Endodermal cell (in vitro differentiated cells): ENCODE results near the gene VIT. TPM values are rescaled to one million over a fixed set of nuclear protein-coding genes. Genes with fewer than 3 reads are reported as not detected.

Source experiments
- DNase-seq: peaks from one replicate; pipeline ENCODE4 v3.0.0-alpha.2; 2017
- H3K27ac ChIP-seq: 2 replicates; pipeline ENCODE4 v1.5.1; 2013; ENCODE audit warnings: mild to moderate bottlenecking, low read depth, low read length, moderate library complexity
- H3K27me3 ChIP-seq: 2 replicates; pipeline ENCODE4 v1.6.1; 2013; ENCODE audit warnings: mild to moderate bottlenecking, low read length, moderate library complexity; ENCODE audit not compliant: insufficient read depth, control insufficient read depth, poor library complexity, severe bottlenecking
- H3K36me3 ChIP-seq: 2 replicates; pipeline ENCODE4 v1.7.0; 2013; ENCODE audit warnings: mild to moderate bottlenecking, low read length, moderate library complexity; ENCODE audit not compliant: control insufficient read depth, insufficient read depth
- H3K4me1 ChIP-seq: one replicate; pipeline ENCODE4 v1.7.0; 2013; ENCODE audit warnings: low read length; ENCODE audit not compliant: control insufficient read depth, insufficient read depth
- H3K4me3 ChIP-seq: 2 replicates; pipeline ENCODE4 v1.5.1; 2013; ENCODE audit warnings: mild to moderate bottlenecking, low read length, moderate library complexity
- H3K9ac ChIP-seq: 2 replicates; pipeline ENCODE4 v1.6.1; 2013; ENCODE audit warnings: mild to moderate bottlenecking, low read length, moderate library complexity; ENCODE audit not compliant: poor library complexity, severe bottlenecking; ENCODE audit errors: extremely low read depth
- H3K9me3 ChIP-seq: 2 replicates; pipeline ENCODE4 v1.6.1; 2013; ENCODE audit warnings: mild to moderate bottlenecking, low read length, moderate library complexity; ENCODE audit not compliant: control insufficient read depth
- H3K27ac Mint-ChIP-seq: 2 replicates; pipeline ENCODE4 v1.8.0; 2020; ENCODE audit warnings: mixed read lengths
- H3K27me3 Mint-ChIP-seq: 2 replicates; pipeline ENCODE4 v1.8.0; 2021; ENCODE audit warnings: mild to moderate bottlenecking, mixed read lengths; ENCODE audit not compliant: insufficient read depth
- H3K36me3 Mint-ChIP-seq: 2 replicates; pipeline ENCODE4 v1.8.0; 2020; ENCODE audit warnings: low read depth, mixed read lengths
- H3K4me1 Mint-ChIP-seq: 2 replicates; pipeline ENCODE4 v1.8.0; 2020; ENCODE audit warnings: mixed read lengths
- H3K4me3 Mint-ChIP-seq: 2 replicates; pipeline ENCODE4 v1.8.0; 2020; ENCODE audit warnings: mild to moderate bottlenecking, moderate library complexity, mixed read lengths
- H3K9me3 Mint-ChIP-seq: 2 replicates; pipeline ENCODE4 v1.8.0; 2020; ENCODE audit warnings: mild to moderate bottlenecking, mixed read lengths
- WGBS, 2 experiments: methylation state at CpG; one replicate each; pipeline versions ENCODE4 v1.1.5 to v1.1.7; 2013; ENCODE audit warnings: missing lambda C conversion rate in 2 of 2, mixed read lengths in 1 of 2; ENCODE audit not compliant: insufficient coverage in 1 of 2, insufficient read length in 1 of 2; 5-methylcytosine and 5-hydroxymethylcytosine counted together
- total RNA-seq, 2 donors: library from RNA; stranded (reverse); fragmentation: NEBNext Ultra II Directional in 1 of 2; extraction: Animal tissue kit (Norgen Biotek cat#: 25700) in 1 of 2; gene quantifications; 2 replicates in 1 of 2; 3 replicates in 1 of 2; pipeline ENCODE4 v1.2.1, GENCODE V29; 2021
- TF ChIP-seq, protein P1 (sequence below): fragments of 200-600 bp; sonication (generic); conservative IDR thresholded peaks from 2 replicates; pipeline ENCODE4 v1.5.0; 2021; ENCODE audit warnings: antibody characterized with exemption, mild to moderate bottlenecking

VIT gene
- total RNA-seq, 2 donors from 2014 or later: 0.53 TPM; not detected in 1

DNA sequence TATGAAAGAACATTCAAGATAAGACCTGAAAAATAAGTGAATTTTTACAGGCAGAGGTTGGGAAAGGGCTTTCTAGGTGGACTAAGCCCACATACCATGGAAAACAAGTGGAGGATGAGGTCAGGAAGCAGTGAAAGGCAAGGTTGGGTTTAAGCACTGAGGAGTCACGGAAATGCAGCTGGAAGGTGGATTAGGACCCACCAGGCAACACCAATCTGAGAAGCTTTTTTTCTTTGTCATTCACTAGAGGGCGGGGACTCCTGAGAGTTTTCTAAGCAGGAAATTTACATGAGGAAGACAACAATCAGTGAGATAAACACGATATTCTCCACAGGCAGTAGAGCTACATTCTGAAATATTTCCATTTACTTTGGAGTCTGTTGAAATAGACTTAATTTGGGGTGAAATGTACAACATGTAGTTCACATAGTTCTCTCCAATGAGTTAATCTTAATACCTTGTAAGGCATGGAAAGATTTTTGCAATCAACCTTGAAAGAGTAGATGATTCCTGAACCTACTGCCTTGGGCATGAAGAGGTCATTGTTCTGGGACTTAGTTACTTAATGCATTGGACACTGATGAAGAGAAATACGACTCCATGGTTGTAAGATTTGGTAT is 40.7 kb downstream of the VIT start:
- DNase-seq: peak; percentile 82
- Histone ChIP-seq H3K4me3 (no peak overlapping the region), H3K27me3 (no peaks in the 10 kb centered on the region), H3K4me1 (no peaks in the 10 kb centered on the region), H3K27ac (no peak overlapping the region), H3K36me3 (no peaks in the 10 kb centered on the region), H3K9me3 (no peaks in the 10 kb centered on the region), H3K9ac (no peak overlapping the region)
- H3K9me3 Mint-ChIP-seq: no peaks in the 10 kb centered on the region
- no peaks in the 10 kb centered on the region for H3K27me3 Mint-ChIP-seq
- no peak overlapping the region for H3K4me3 Mint-ChIP-seq
- 56 to 66% methylated on average over 3 to 4 of the region's 4 CpGs for WGBS, 2 experiments
- peaks cover 29% of the 10 kb centered on the region for H3K4me1 Mint-ChIP-seq
- peak overlapping the region; percentile 80 for H3K27ac Mint-ChIP-seq
- TF ChIP-seq, protein P1, sequence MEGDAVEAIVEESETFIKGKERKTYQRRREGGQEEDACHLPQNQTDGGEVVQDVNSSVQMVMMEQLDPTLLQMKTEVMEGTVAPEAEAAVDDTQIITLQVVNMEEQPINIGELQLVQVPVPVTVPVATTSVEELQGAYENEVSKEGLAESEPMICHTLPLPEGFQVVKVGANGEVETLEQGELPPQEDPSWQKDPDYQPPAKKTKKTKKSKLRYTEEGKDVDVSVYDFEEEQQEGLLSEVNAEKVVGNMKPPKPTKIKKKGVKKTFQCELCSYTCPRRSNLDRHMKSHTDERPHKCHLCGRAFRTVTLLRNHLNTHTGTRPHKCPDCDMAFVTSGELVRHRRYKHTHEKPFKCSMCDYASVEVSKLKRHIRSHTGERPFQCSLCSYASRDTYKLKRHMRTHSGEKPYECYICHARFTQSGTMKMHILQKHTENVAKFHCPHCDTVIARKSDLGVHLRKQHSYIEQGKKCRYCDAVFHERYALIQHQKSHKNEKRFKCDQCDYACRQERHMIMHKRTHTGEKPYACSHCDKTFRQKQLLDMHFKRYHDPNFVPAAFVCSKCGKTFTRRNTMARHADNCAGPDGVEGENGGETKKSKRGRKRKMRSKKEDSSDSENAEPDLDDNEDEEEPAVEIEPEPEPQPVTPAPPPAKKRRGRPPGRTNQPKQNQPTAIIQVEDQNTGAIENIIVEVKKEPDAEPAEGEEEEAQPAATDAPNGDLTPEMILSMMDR: no peak
- no peaks in the 10 kb centered on the region for H3K36me3 Mint-ChIP-seq

DNA sequence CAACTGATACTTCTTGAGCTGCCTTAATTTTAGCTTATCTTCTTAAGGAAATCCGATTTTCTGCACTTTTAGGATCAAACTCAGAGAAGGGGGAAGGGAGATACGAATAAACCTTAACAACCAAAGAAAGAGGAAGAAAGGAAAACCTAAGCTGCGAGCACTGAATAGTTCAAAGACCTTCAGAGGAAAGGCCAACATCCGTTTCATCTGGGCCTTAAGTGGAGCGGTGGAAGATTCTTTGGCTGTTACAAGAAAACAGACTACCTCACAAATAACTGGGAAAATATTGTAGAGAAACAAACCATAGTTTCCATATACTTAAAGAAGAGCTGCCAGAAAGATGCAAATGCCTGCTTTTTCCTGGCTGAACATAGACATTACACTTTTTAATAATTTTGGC is 43.6 kb downstream of the VIT start:
- no peaks in the 10 kb centered on the region for H3K27me3 ChIP-seq
- H3K4me3 ChIP-seq: no peak overlapping the region
- no peak overlapping the region for H3K27ac Mint-ChIP-seq
- no peak overlapping the region for H3K9ac ChIP-seq
- no peak overlapping the region for H3K4me3 Mint-ChIP-seq
- H3K36me3 ChIP-seq: no peaks in the 10 kb centered on the region
- 80 to 85% methylated on average over 1 to 5 of the region's 5 CpGs for WGBS, 2 experiments
- H3K4me1 Mint-ChIP-seq: peaks cover 19% of the 10 kb centered on the region
- H3K27ac ChIP-seq: no peak overlapping the region
- H3K9me3 Mint-ChIP-seq: no peaks in the 10 kb centered on the region
- H3K27me3 Mint-ChIP-seq: no peaks in the 10 kb centered on the region
- DNase-seq: no peak
- TF ChIP-seq, protein P1: no peak
- H3K9me3 ChIP-seq: peaks cover 5% of the 10 kb centered on the region
- no peaks in the 10 kb centered on the region for H3K4me1 ChIP-seq
- H3K36me3 Mint-ChIP-seq: no peaks in the 10 kb centered on the region

DNA sequence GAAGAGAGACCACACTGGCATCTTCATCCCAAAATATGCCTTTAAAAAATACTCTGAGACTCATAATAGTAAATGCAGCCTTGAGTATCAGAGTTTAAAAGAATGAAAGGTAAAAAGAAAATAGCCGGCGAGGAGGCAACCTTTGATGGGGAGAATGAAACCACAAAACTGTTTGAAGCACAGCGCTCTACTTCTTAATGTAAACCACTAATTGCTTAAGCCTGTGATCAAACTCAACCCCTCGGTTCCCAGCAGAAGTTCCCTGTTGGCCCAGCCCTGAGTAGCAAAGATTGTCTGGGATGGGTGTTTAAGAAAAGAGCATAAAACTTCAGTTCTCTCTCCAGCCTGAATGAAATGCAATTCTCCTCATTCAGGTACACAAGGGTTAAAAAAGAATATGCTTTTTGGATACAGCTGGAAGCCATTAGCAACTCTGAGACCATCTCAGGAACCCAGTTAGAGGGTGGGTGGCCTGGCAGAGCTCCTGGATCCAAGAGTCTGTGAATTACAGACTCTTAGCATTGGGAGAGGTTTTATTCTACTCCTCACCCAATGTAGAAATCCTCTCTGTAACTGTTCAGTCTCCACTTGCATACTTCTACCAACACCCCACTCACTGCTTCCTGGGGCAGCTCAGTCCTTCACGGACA is 44.8 kb downstream of the VIT start:
- no peak overlapping the region for H3K4me3 ChIP-seq
- peaks cover 5% of the 10 kb centered on the region for H3K9me3 ChIP-seq
- H3K27ac ChIP-seq: no peak overlapping the region
- no peak overlapping the region for H3K4me3 Mint-ChIP-seq
- no peaks in the 10 kb centered on the region for H3K27me3 ChIP-seq
- H3K36me3 Mint-ChIP-seq: no peaks in the 10 kb centered on the region
- H3K4me1 ChIP-seq: no peaks in the 10 kb centered on the region
- no peaks in the 10 kb centered on the region for H3K36me3 ChIP-seq
- H3K9ac ChIP-seq: no peak overlapping the region
- 66 to 67% methylated on average over 3 to 5 of the region's 5 CpGs for WGBS, 2 experiments
- H3K27me3 Mint-ChIP-seq: no peaks in the 10 kb centered on the region
- no peak for DNase-seq
- no peak overlapping the region for H3K27ac Mint-ChIP-seq
- TF ChIP-seq, protein P1: no peak
- peaks cover 2% of the 10 kb centered on the region for H3K9me3 Mint-ChIP-seq
- peaks cover 18% of the 10 kb centered on the region for H3K4me1 Mint-ChIP-seq
